Thyroid gland (tissue), 4 donors: ENCODE data around the gene PLAAT2.

Experiments
- CTCF ChIP-seq, 6 experiments: fragments of 200-600 bp in 3 of 6; fragments of 450-650 bp in 3 of 6; sonication (generic) in 3 of 6; IDR thresholded peaks; one replicate each; pipeline ENCODE4 v1.5.1; 2016 to 2019; ENCODE audit warnings: antibody characterized with exemption in 6 of 6, mild to moderate bottlenecking in 2 of 6, inconsistent platforms in 1 of 6, moderate library complexity in 1 of 6
- POLR2A ChIP-seq, 2 donors: fragments of 450-650 bp; IDR thresholded peaks; one replicate each; pipeline ENCODE4 v1.6.1; 2017; ENCODE audit warnings: antibody characterized with exemption in 2 of 2, mild to moderate bottlenecking in 2 of 2, moderate library complexity in 1 of 2

- TF ChIP-seq CTCF (IDR thresholded peaks at IDR 0.05) (no peak), POLR2A (IDR thresholded peaks at IDR 0.05) (no peak)
These were observed 5.6 kb downstream of the PLAAT2 start for GRCh38 chr11:63557570-63557969.
